Tibial artery (tissue), 4 donors: ENCODE data around the gene A1CF.
"Not testable (repeated sequence)": the region's sequence is repeated elsewhere in the genome, so short reads cannot be mapped to it uniquely, and the experiment has no call there.

Source experiments
- DNase-seq, 2 donors: peaks; one replicate each; pipeline ENCODE4 v3.0.0-alpha.2; 2019
- H3K27ac ChIP-seq, 2 donors: fragments of 200-600 bp; sonication (generic) in 1 of 2; 1 replicate in 1 of 2; 2 replicates in 1 of 2; pipeline ENCODE4 v1.5.1; 2018 to 2019; ENCODE audit warnings: mild to moderate bottlenecking in 1 of 2
- H3K27me3 ChIP-seq, 2 donors: fragments of 200-600 bp; sonication (generic) in 1 of 2; one replicate each; pipeline versions ENCODE4 v1.5.1 to v1.6.0; 2016 to 2019
- H3K36me3 ChIP-seq, 3 donors: fragments of 200-600 bp; sonication (generic) in 2 of 3; one replicate each; pipeline ENCODE4 v1.5.1; 2016 to 2019; ENCODE audit warnings: mild to moderate bottlenecking in 2 of 3
- H3K4me1 ChIP-seq, 4 donors: fragments of 200-600 bp; sonication (generic) in 2 of 4; 1 replicate in 3 of 4; 2 replicates in 1 of 4; pipeline ENCODE4 v1.5.1; 2016 to 2019
- H3K4me3 ChIP-seq, 2 donors: fragments of 200-600 bp; sonication (generic) in 1 of 2; 1 replicate in 1 of 2; 2 replicates in 1 of 2; pipeline ENCODE4 v1.5.1; 2018 to 2019; ENCODE audit warnings: mild to moderate bottlenecking in 2 of 2
- H3K9me3 ChIP-seq, 3 donors: fragments of 200-600 bp; sonication (generic) in 1 of 3; one replicate each; pipeline ENCODE4 v1.5.1; 2016 to 2019
- CTCF ChIP-seq, 2 experiments: fragments of 200-600 bp in 1 of 2; fragments of 450-650 bp in 1 of 2; IDR thresholded peaks; one replicate each; pipeline ENCODE4 v1.5.1; 2017 to 2019; ENCODE audit warnings: antibody characterized with exemption in 2 of 2, mild to moderate bottlenecking in 1 of 2, moderate library complexity in 1 of 2
- intact Hi-C: fragments of 100-400 bp; cut with DNase I; formaldehyde crosslinking; loops from one replicate; pipeline ENCODE4 v1.15.0; 2023; ENCODE audit warnings: low total_unique reads

Gene A1CF

GRCh38 chr10:50796693-50797092 lies 88.7 kb downstream of the A1CF start:
- intact Hi-C loops: no loop called here
- no peak for TF ChIP-seq CTCF (IDR thresholded peaks at IDR 0.05)
- H3K4me3 ChIP-seq: no peak overlapping the region

GRCh38 chr10:50794490-50794889 lies 90.9 kb downstream of the A1CF start:
- intact Hi-C loops: no loop called here
- H3K4me1 ChIP-seq: no peaks in the 10 kb centered on the region
- H3K27me3 ChIP-seq: peaks cover 0 to 9% of the 10 kb centered on the region in 2 donors
- no peaks in the 10 kb centered on the region for H3K36me3 ChIP-seq
- DNase-seq: no peak
- H3K27ac ChIP-seq: no peak overlapping the region
- H3K9me3 ChIP-seq: no peaks in the 10 kb centered on the region
- H3K4me3 ChIP-seq: no peak overlapping the region
- TF ChIP-seq CTCF (IDR thresholded peaks at IDR 0.05): no peak

More at GRCh38 chr10:50796693-50797092, 88.7 kb downstream of the A1CF start:
- Histone ChIP-seq H3K27ac (no peak overlapping the region), H3K27me3 (peaks cover 0 to 9% of the 10 kb centered on the region in 2 donors), H3K4me1 (no peaks in the 10 kb centered on the region), H3K36me3 (no peaks in the 10 kb centered on the region), H3K9me3 (no peaks in the 10 kb centered on the region)
- no peak for DNase-seq

GRCh38 chr10:50788951-50789945 lies 96.2 kb downstream of the A1CF start:
- H3K36me3 ChIP-seq: no peaks in the 10 kb centered on the region
- no peaks in the 10 kb centered on the region for H3K9me3 ChIP-seq
- no peak for TF ChIP-seq CTCF (IDR thresholded peaks at IDR 0.05)
- H3K27ac ChIP-seq: no peak overlapping the region
- no peaks in the 10 kb centered on the region for H3K4me1 ChIP-seq
- intact Hi-C loops: no loop called here
- no peak for DNase-seq
- no peaks in the 10 kb centered on the region for H3K27me3 ChIP-seq
- no peak overlapping the region for H3K4me3 ChIP-seq

GRCh38 chr10:50787962-50788361 lies 97.5 kb downstream of the A1CF start:
- H3K4me3 ChIP-seq: not testable (repeated sequence)

GRCh38 chr10:50782017-50782416 lies 103.4 kb downstream of the A1CF start:
- H3K36me3 ChIP-seq, H3K9me3 ChIP-seq, H3K27me3 ChIP-seq, H3K4me3 ChIP-seq, DNase-seq, intact Hi-C loops, H3K27ac ChIP-seq, H3K4me1 ChIP-seq: not testable (repeated sequence)

More at GRCh38 chr10:50787962-50788361, 97.5 kb downstream of the A1CF start:
- H3K9me3 ChIP-seq, H3K4me1 ChIP-seq, DNase-seq, H3K36me3 ChIP-seq, H3K27me3 ChIP-seq, intact Hi-C loops, H3K27ac ChIP-seq: not testable (repeated sequence)

GRCh38 chr10:50780036-50780435 lies 105.4 kb downstream of the A1CF start:
- H3K27me3 ChIP-seq, H3K4me3 ChIP-seq, DNase-seq, H3K36me3 ChIP-seq, H3K27ac ChIP-seq, H3K4me1 ChIP-seq, intact Hi-C loops, H3K9me3 ChIP-seq: not testable (repeated sequence)

- H3K27me3 ChIP-seq, H3K4me1 ChIP-seq, DNase-seq, H3K9me3 ChIP-seq, intact Hi-C loops, H3K36me3 ChIP-seq, H3K27ac ChIP-seq, H3K4me3 ChIP-seq: not testable (repeated sequence)
Observed at GRCh38 chr10:50774868-50775267, 110.6 kb downstream of the A1CF start.

- H3K36me3 ChIP-seq, intact Hi-C loops, H3K4me3 ChIP-seq, H3K4me1 ChIP-seq, H3K27ac ChIP-seq, DNase-seq, H3K27me3 ChIP-seq, H3K9me3 ChIP-seq: not testable (repeated sequence)
Observed at GRCh38 chr10:50772042-50772441, 113.4 kb downstream of the A1CF start.

GRCh38 chr10:50766774-50767513 lies 118.5 kb downstream of the A1CF start:
- H3K27me3 ChIP-seq, DNase-seq, H3K4me1 ChIP-seq, H3K9me3 ChIP-seq, H3K36me3 ChIP-seq, H3K27ac ChIP-seq, intact Hi-C loops, H3K4me3 ChIP-seq: not testable (repeated sequence)
